OCI-LY1 (cell line): ENCODE results near the gene VAT1.
"Not testable (repeated sequence)": the region's sequence is repeated elsewhere in the genome, so short reads cannot be mapped to it uniquely, and the experiment has no call there.

Experiments
- H2AFZ ChIP-seq: fragments of 200-600 bp; sonication (generic), shearing (Covaris generic); 2 replicates; pipeline ENCODE4 v1.6.0; 2014; ENCODE audit warnings: antibody characterized with exemption, mild to moderate bottlenecking, low read length
- H3F3A ChIP-seq: fragments of 200-600 bp; sonication (generic), shearing (Covaris generic); 2 replicates; pipeline ENCODE4 v1.6.0; 2014; ENCODE audit warnings: mild to moderate bottlenecking, antibody characterized with exemption, low read length, moderate library complexity; ENCODE audit not compliant: insufficient read depth
- H3K27ac ChIP-seq: fragments of 200-600 bp; sonication (generic); 2 replicates; pipeline ENCODE4 v1.5.1; 2014; ENCODE audit warnings: low read length, mixed run types, mild to moderate bottlenecking, low read depth; ENCODE audit not compliant: poor library complexity, severe bottlenecking
- H3K27me3 ChIP-seq: fragments of 200-600 bp; sonication (generic); 2 replicates; pipeline ENCODE4 v1.6.0; 2014; ENCODE audit warnings: antibody characterized with exemption, mild to moderate bottlenecking, low read length, moderate library complexity; ENCODE audit not compliant: insufficient read depth
- H3K36me3 ChIP-seq: fragments of 200-600 bp; sonication (generic); 2 replicates; pipeline ENCODE4 v1.6.1; 2014; ENCODE audit warnings: mild to moderate bottlenecking, antibody characterized with exemption, low read length, moderate library complexity, mixed read lengths; ENCODE audit not compliant: insufficient read depth
- H3K4me1 ChIP-seq: fragments of 200-600 bp; sonication (generic); 2 replicates; pipeline ENCODE4 v1.5.1; 2014; ENCODE audit warnings: mild to moderate bottlenecking, low read length, moderate library complexity; ENCODE audit not compliant: insufficient read depth, severe bottlenecking
- H3K4me2 ChIP-seq: fragments of 200-600 bp; sonication (generic), shearing (Covaris generic); 2 replicates; pipeline ENCODE4 v1.6.1; 2014; ENCODE audit warnings: low read length
- H3K4me3 ChIP-seq: fragments of 200-600 bp; sonication (generic); 2 replicates; pipeline ENCODE4 v1.5.1; 2014; ENCODE audit warnings: low read length, low read depth, mild to moderate bottlenecking, mixed read lengths; ENCODE audit not compliant: poor library complexity, severe bottlenecking
- H3K79me2 ChIP-seq: fragments of 200-600 bp; shearing (Covaris generic); 2 replicates; pipeline ENCODE4 v1.6.1; 2016; ENCODE audit warnings: mixed run types, low read length, mixed read lengths; ENCODE audit not compliant: insufficient read depth
- H3K9ac ChIP-seq: fragments of 200-600 bp; sonication (generic), shearing (Covaris generic); 2 replicates; pipeline ENCODE4 v1.6.1; 2014; ENCODE audit warnings: mild to moderate bottlenecking, low read length, mixed read lengths
- H3K9me2 ChIP-seq: fragments of 200-600 bp; sonication (generic), shearing (Covaris generic); 2 replicates; pipeline ENCODE4 v1.6.1; 2014; ENCODE audit warnings: low read depth, mild to moderate bottlenecking, low read length, mixed read lengths
- H3K9me3 ChIP-seq: fragments of 200-600 bp; shearing (Covaris generic); 2 replicates; pipeline ENCODE4 v1.6.1; 2014; ENCODE audit warnings: low read length, mixed read lengths
- H4K20me1 ChIP-seq: fragments of 200-600 bp; sonication (generic), shearing (Covaris generic); 2 replicates; pipeline ENCODE4 v1.6.0; 2016; ENCODE audit warnings: mild to moderate bottlenecking, low read length; ENCODE audit not compliant: insufficient read depth
- CTCF ChIP-seq: fragments of 200-600 bp; sonication (generic), shearing (Covaris generic); IDR thresholded peaks from 2 replicates; pipeline ENCODE4 v1.5.1; 2017; ENCODE audit warnings: mild to moderate bottlenecking, antibody characterized with exemption, low read length, moderate library complexity, mixed read lengths
- EZH2 ChIP-seq: fragments of 200-600 bp; sonication (generic), shearing (Covaris generic); IDR thresholded peaks from 2 replicates; pipeline ENCODE4 v1.8.0; 2017; ENCODE audit warnings: borderline replicate concordance, mixed run types, mild to moderate bottlenecking, antibody characterized with exemption, low read length, moderate library complexity, mixed read lengths

VAT1 gene

GRCh38 chr17:42999003-42999525, 23.1 kb downstream of the VAT1 start:
- Histone ChIP-seq H3K4me3 (peak overlapping the region; percentile 94), H3K4me2 (peak overlapping the region; percentile 77), H3F3A (peaks cover 6% of the 10 kb centered on the region; the same call in 1 of the 2 replicates), H3K27me3 (no peaks in the 10 kb centered on the region), H2AFZ (no peak overlapping the region), H3K4me1 (peaks cover 25% of the 10 kb centered on the region), H3K27ac (peak overlapping the region; percentile 76), H3K9me2 (no peaks in the 10 kb centered on the region), H3K36me3 (peaks cover 60% of the 10 kb centered on the region), H4K20me1 (no peaks in the 10 kb centered on the region), H3K79me2 (peaks cover 20% of the 10 kb centered on the region), H3K9me3 (no peaks in the 10 kb centered on the region), H3K9ac (peak overlapping the region; percentile 97)
- TF ChIP-seq CTCF (no peak), EZH2 (no peak)

- peak within 1 kb of the TSS; percentile 94 for H3K4me3 ChIP-seq
- H3K9me3 ChIP-seq: no peaks in the 10 kb centered on the region
- peak within 1 kb of the TSS; percentile 76 for H3K27ac ChIP-seq
- no peaks in the 10 kb centered on the region for H3K27me3 ChIP-seq
- H3K79me2 ChIP-seq: peaks cover 20% of the 10 kb centered on the region
- peaks cover 25% of the 10 kb centered on the region for H3K4me1 ChIP-seq
- peaks cover 59% of the 10 kb centered on the region for H3K36me3 ChIP-seq
- no peaks in the 10 kb centered on the region for H4K20me1 ChIP-seq
- TF ChIP-seq EZH2 (no peak), CTCF (peak; percentile 86)
- peak within 1 kb of the TSS; percentile 82; the same call in 1 of the 2 replicates for H2AFZ ChIP-seq
- H3F3A ChIP-seq: peaks cover 6% of the 10 kb centered on the region; the same call in 1 of the 2 replicates
- H3K9me2 ChIP-seq: no peaks in the 10 kb centered on the region
- H3K9ac ChIP-seq: peak within 1 kb of the TSS; percentile 97
- peak within 1 kb of the TSS; percentile 77 for H3K4me2 ChIP-seq
These were observed 23.9 kb downstream of the VAT1 start, which contains the start of gene RPL27 for GRCh38 chr17:42997984-42998938. Gene RPL27 (plus strand): TSS chr17:42998419. CDS start chr17:42998751, 332 bp downstream.

- H3K36me3 ChIP-seq: peaks cover 59% of the 10 kb centered on the region
- H3K9ac ChIP-seq: peak overlapping the region; percentile 61
- no peaks in the 10 kb centered on the region for H4K20me1 ChIP-seq
- H3K9me2 ChIP-seq: no peaks in the 10 kb centered on the region
- H3K27ac ChIP-seq: peak overlapping the region; percentile 60
- TF ChIP-seq EZH2: no peak
- no peak for TF ChIP-seq CTCF
- H3K79me2 ChIP-seq: peaks cover 20% of the 10 kb centered on the region
- H3F3A ChIP-seq: peaks cover 1% of the 10 kb centered on the region; the same call in 1 of the 2 replicates
- H3K4me1 ChIP-seq: peaks cover 25% of the 10 kb centered on the region
- H3K4me2 ChIP-seq: peak overlapping the region; percentile 71
- H3K4me3 ChIP-seq: peak overlapping the region; percentile 50
- H3K27me3 ChIP-seq: no peaks in the 10 kb centered on the region
- H2AFZ ChIP-seq: peak overlapping the region; percentile 82; the same call in 1 of the 2 replicates
- H3K9me3 ChIP-seq: no peaks in the 10 kb centered on the region
These were observed 24.7 kb downstream of the VAT1 start for GRCh38 chr17:42997390-42997983.

GRCh38 chr17:42993913-42994312, 28.3 kb downstream of the VAT1 start:
- H3F3A ChIP-seq, H3K79me2 ChIP-seq, H4K20me1 ChIP-seq, H3K4me3 ChIP-seq, H3K9me2 ChIP-seq, H3K9me3 ChIP-seq, H3K27ac ChIP-seq, H3K4me2 ChIP-seq, H3K9ac ChIP-seq, H3K27me3 ChIP-seq, H2AFZ ChIP-seq: not testable (repeated sequence)
- Histone ChIP-seq H3K36me3 (peaks cover 60% of the 10 kb centered on the region), H3K4me1 (peaks cover 12% of the 10 kb centered on the region)
